GM19351 (cell line): ENCODE results near the gene MTCH1.
"Not testable (repeated sequence)": the region's sequence is repeated elsewhere in the genome, so short reads cannot be mapped to it uniquely, and the experiment has no call there.

ENCODE experiments used
- ATAC-seq: cut with Tn5 transposase; IDR thresholded peaks from one replicate; pipeline ENCODE4 v1.9.1; 2021; ENCODE audit warnings: mild to moderate bottlenecking, moderate library complexity; ENCODE audit not compliant: unreplicated experiment

Gene MTCH1

GRCh38 chr6:36999061-36999750, 13.2 kb upstream of the MTCH1 start:
- no peak for ATAC-seq

GRCh38 chr6:36998723-36999038, 12.7 kb upstream of the MTCH1 start:
- ATAC-seq: no peak

GRCh38 chr6:36997811-36998722, 12.1 kb upstream of the MTCH1 start:
- no peak for ATAC-seq

- ATAC-seq: not testable (repeated sequence)
These were observed 4.4 kb upstream of the MTCH1 start for GRCh38 chr6:36990401-36990800.

GRCh38 chr6:36989264-36989663, 3.3 kb upstream of the MTCH1 start:
- no peak for ATAC-seq

GRCh38 chr6:36986704-36987047, 680 bp upstream of the MTCH1 start:
- no peak for ATAC-seq

GRCh38 chr6:36985417-36985807, 584 bp downstream of the MTCH1 start:
- ATAC-seq: no peak

- no peak for ATAC-seq
These were observed 1.2 kb downstream of the MTCH1 start for GRCh38 chr6:36984581-36985416.

GRCh38 chr6:36983538-36983937, 2.5 kb downstream of the MTCH1 start:
- no peak for ATAC-seq

GRCh38 chr6:36980876-36981619, 4.9 kb downstream of the MTCH1 start:
- ATAC-seq: no peak

GRCh38 chr6:36980129-36980528, 5.9 kb downstream of the MTCH1 start:
- ATAC-seq: no peak

- ATAC-seq: no peak
These were observed 6.7 kb downstream of the MTCH1 start for GRCh38 chr6:36979347-36979742.

GRCh38 chr6:36978421-36979346, 7.3 kb downstream of the MTCH1 start:
- no peak for ATAC-seq

GRCh38 chr6:36977470-36977941, 8.5 kb downstream of the MTCH1 start:
- ATAC-seq: no peak

GRCh38 chr6:36976931-36977330, 9.1 kb downstream of the MTCH1 start:
- ATAC-seq: no peak

GRCh38 chr6:36976509-36976908, 9.5 kb downstream of the MTCH1 start:
- no peak for ATAC-seq

- ATAC-seq: no peak
These were observed 10.1 kb downstream of the MTCH1 start for GRCh38 chr6:36976007-36976264.

GRCh38 chr6:36975231-36976006, 10.6 kb downstream of the MTCH1 start:
- no peak for ATAC-seq

GRCh38 chr6:36973647-36974046, 12.3 kb downstream of the MTCH1 start:
- no peak for ATAC-seq
